ENCODE measurements around the gene HTATSF1. TPM values are rescaled to one million over a fixed set of nuclear protein-coding genes. Genes with fewer than 3 reads are reported as not detected.

Gene HTATSF1
- total RNA-seq, 4 donors from 2014 or later = 23.5 to 46.9 (median 41.9) TPM

DNA sequence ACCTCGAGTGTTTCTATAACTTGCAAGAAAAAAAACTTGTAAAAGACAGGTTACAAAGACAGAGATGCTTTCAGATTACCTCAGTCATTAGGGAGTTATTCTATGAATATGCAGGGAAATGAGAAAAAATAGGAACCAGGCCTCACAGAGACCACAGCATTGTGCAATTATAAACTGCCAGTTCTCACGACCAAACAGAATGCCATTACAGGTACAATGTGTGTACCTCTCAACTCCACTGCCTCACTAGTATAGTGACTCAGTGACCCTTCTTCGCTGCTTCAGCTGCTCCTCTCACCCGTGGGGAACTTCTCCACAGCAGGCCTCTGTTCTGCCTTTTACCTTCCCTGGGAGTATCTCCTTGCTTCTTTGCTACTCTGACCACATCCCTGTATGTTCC lies 2.3 kb upstream of the HTATSF1 start:
- Histone ChIP-seq H3K27ac (no peak overlapping the region), H3K27me3 (peaks cover 0 to 17% (median 5%) of the 10 kb centered on the region in 4 donors), H3K9me3 (no peaks in the 10 kb centered on the region), H3K4me3 (no peak overlapping the region), H3K36me3 (no peaks in the 10 kb centered on the region), H3K4me1 (peaks cover 0 to 13% (median 3%) of the 10 kb centered on the region in 3 donors)
- TF ChIP-seq POLR2A (IDR thresholded peaks at IDR 0.05) = no peak
- TF ChIP-seq, protein P1, sequence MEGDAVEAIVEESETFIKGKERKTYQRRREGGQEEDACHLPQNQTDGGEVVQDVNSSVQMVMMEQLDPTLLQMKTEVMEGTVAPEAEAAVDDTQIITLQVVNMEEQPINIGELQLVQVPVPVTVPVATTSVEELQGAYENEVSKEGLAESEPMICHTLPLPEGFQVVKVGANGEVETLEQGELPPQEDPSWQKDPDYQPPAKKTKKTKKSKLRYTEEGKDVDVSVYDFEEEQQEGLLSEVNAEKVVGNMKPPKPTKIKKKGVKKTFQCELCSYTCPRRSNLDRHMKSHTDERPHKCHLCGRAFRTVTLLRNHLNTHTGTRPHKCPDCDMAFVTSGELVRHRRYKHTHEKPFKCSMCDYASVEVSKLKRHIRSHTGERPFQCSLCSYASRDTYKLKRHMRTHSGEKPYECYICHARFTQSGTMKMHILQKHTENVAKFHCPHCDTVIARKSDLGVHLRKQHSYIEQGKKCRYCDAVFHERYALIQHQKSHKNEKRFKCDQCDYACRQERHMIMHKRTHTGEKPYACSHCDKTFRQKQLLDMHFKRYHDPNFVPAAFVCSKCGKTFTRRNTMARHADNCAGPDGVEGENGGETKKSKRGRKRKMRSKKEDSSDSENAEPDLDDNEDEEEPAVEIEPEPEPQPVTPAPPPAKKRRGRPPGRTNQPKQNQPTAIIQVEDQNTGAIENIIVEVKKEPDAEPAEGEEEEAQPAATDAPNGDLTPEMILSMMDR (IDR thresholded peaks at IDR 0.05) = no peak
- DNase-seq = no peak
- WGBS, 2 donors = 57% methylated on average over 4 of the region's 4 CpGs
- intact Hi-C loops (cut with DNase I) = no loop called here

DNA sequence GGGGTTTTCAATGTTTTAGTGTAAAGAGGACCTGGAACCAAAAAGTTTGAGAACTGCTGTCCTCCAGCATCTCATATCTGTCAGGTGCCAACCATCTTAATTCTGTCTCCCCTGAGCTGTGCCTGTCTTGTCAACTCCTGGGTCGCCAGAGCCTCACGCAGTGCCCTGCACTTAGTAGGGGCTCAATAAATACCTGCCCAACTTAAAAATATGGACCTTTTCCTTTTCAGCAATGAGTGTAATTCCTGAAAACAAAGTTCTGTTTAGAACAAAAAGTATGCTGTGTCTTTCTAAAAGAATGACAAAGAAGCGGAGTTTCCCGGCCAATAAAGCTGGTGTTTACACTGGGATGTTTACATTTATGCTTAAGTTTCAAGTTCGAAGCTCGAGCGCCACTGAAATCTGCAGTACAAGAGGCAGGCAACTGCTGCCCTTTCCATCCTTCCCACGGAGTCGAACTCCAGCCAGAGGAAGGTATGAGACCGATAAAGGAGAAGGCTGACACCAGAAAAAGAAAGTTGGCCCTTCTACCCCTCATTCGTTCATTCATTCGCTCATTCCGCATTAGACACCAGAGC lies 1.1 kb upstream of the HTATSF1 start:
- Histone ChIP-seq H3K4me1 (peaks cover 0 to 13% (median 3%) of the 10 kb centered on the region in 3 donors), H3K9me3 (no peaks in the 10 kb centered on the region), H3K36me3 (peaks cover 0 to 7% (median 0%) of the 10 kb centered on the region in 3 donors), H3K4me3 (peak overlapping the region; percentile 55 to 72 (median 62)), H3K27ac (peak overlapping the region; percentile 91 to 98 (median 96)), H3K27me3 (peaks cover 0 to 7% (median 1%) of the 10 kb centered on the region in 4 donors)
- TF ChIP-seq POLR2A (IDR thresholded peaks at IDR 0.05) = no peak
- TF ChIP-seq, protein P1 (IDR thresholded peaks at IDR 0.05) = no peak
- no peak for DNase-seq
- intact Hi-C loops (cut with DNase I) = no loop called here
- 0 to 63% methylated on average over 9 to 10 of the region's 13 CpGs for WGBS, 2 donors

DNA sequence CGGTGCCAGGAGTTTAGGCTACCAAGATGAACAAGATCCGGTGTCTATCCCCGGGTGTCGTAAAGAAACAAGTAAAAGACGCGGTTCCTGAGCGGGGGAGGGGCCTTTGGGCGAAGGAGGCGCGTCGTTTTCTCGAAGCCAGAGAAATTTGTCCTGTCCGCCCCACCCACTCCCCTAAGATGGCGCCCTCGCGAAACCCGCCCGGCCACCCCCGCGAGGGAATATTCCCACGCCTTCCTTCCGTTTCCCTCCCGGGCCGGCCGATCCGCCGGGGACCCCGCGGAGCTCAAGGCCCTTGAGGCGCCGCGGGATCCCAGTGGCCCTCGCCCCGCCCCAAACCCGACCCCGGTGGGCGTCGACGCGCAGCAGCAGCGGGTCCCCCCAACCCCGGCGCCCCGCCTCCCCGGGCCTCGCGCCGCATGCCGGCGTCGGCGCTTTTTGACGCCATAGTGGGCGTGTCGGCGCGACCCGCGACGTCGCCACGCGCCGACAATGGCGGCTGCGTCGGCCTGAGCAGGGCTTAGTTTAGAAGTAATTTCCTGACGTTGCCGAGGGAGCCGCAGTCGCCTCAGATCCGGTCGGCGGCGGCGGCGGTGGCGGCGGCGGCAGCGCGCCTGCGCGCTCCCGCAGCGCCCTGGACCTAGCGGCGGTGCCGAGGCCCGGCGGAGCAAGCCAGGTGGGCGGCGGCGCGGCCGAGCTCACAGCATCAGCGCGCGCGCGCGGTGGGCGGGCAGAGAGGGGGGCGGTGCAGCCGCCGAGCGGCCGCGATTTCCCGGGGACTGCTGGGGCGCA lies 432 bp upstream of the HTATSF1 start:
- DNase-seq = peak; percentile 24
- peak overlapping the region; percentile 91 to 98 (median 96) for H3K27ac ChIP-seq
- no peaks in the 10 kb centered on the region for H3K9me3 ChIP-seq
- peaks cover 0 to 14% (median 0%) of the 10 kb centered on the region in 3 donors for H3K36me3 ChIP-seq
- WGBS, 2 donors = no CpG with 5 or more reads among the region's 111 CpGs
- peak overlapping the region; percentile 55 to 72 (median 62) for H3K4me3 ChIP-seq
- peaks cover 0 to 13% (median 3%) of the 10 kb centered on the region in 3 donors for H3K4me1 ChIP-seq
- intact Hi-C loops (cut with DNase I) = no loop called here
- peaks cover 0 to 3% (median 1%) of the 10 kb centered on the region in 4 donors for H3K27me3 ChIP-seq
- TF ChIP-seq, protein P1 (IDR thresholded peaks at IDR 0.05) = no peak
- peak in 1 of 4 donors; percentile 23 for TF ChIP-seq POLR2A (IDR thresholded peaks at IDR 0.05)

DNA sequence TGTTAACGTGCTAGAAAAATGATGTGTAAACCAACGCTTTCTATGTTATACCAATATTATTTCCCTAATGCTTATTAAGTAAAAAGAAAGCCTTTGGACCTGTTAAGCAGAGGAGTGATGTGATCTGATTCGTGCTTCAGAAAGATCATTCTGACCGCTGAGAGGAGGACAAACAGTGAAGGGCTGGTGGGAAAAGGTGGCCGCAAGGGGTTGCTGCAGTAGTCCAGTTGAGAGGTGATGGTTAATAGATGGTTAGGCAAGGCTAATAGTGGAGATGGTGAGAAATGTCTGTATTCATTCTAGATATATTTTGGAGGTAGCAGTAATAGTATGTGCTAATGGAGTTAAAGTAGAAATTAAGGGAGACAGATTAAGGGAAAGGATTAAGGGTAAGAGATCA lies 21.7 kb downstream of the HTATSF1 start:
- no peak for DNase-seq
- 65 to 84% methylated on average over 5 of the region's 5 CpGs for WGBS, 2 donors
- H3K27me3 ChIP-seq = no peaks in the 10 kb centered on the region
- H3K4me1 ChIP-seq = no peaks in the 10 kb centered on the region
- H3K4me3 ChIP-seq = no peak overlapping the region
- no peaks in the 10 kb centered on the region for H3K9me3 ChIP-seq
- no peak for TF ChIP-seq POLR2A (IDR thresholded peaks at IDR 0.05)
- TF ChIP-seq, protein P1 (IDR thresholded peaks at IDR 0.05) = no peak
- intact Hi-C loops (cut with DNase I) = no loop called here
- H3K36me3 ChIP-seq = no peaks in the 10 kb centered on the region
- H3K27ac ChIP-seq = no peak overlapping the region

DNA sequence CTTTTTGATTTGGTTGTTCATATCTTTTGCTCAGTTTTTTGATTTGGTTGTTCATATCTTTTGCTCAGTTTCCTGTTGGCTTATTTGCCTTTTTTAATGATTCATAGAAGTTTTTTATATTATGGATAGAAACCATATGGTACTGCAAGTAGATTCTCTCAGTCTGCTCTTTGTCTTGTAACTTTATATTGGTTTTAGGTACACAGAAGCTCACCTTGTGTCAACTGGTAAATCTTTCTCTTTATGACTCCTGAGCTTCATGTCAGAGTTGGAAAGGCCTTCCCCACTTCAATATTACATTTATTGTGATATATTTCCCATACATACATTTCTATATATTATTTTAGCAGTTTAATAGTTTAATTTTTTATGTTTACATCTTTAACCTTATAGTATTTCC lies 26.4 kb downstream of the HTATSF1 start:
- Histone ChIP-seq H3K4me1 (peaks cover 0 to 12% (median 4%) of the 10 kb centered on the region in 3 donors), H3K9me3 (no peaks in the 10 kb centered on the region), H3K27me3 (no peaks in the 10 kb centered on the region), H3K36me3 (no peaks in the 10 kb centered on the region), H3K4me3 (no peak overlapping the region), H3K27ac (no peak overlapping the region)
- intact Hi-C loops (cut with DNase I) = no loop called here
- DNase-seq = no peak
- TF ChIP-seq, protein P1 (IDR thresholded peaks at IDR 0.05) = no peak
- TF ChIP-seq POLR2A (IDR thresholded peaks at IDR 0.05) = no peak
